ENCODE measurements around the gene AP1S1.
"Not testable (repeated sequence)": the region's sequence is repeated elsewhere in the genome, so short reads cannot be mapped to it uniquely, and the experiment has no call there.

AP1S1 gene

DNA sequence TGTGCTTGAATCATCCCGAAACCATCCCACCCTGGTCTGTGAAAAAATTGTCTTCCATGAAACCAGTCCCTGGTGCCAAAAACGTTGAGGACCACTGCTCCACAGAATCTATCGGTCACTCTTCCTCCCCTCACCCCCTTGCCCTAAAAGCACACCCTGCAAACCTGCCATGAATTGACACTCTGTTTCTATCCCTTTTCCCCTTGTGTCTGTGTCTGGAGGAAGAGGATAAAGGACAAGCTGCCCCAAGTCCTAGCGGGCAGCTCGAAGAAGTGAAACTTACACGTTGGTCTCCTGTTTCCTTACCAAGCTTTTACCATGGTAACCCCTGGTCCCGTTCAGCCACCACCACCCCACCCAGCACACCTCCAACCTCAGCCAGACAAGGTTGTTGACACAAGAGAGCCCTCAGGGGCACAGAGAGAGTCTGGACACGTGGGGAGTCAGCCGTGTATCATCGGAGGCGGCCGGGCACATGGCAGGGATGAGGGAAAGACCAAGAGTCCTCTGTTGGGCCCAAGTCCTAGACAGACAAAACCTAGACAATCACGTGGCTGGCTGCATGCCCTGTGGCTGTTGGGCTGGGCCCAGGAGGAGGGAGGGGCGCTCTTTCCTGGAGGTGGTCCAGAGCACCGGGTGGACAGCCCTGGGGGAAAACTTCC lies 28.2 kb upstream of the AP1S1 start:
- H3K27ac ChIP-seq = no peak overlapping the region
- TF ChIP-seq ZFX (IDR thresholded peaks at IDR 0.05; ENCODE audit: borderline replicate concordance) = no peak
- TF ChIP-seq, protein P1, sequence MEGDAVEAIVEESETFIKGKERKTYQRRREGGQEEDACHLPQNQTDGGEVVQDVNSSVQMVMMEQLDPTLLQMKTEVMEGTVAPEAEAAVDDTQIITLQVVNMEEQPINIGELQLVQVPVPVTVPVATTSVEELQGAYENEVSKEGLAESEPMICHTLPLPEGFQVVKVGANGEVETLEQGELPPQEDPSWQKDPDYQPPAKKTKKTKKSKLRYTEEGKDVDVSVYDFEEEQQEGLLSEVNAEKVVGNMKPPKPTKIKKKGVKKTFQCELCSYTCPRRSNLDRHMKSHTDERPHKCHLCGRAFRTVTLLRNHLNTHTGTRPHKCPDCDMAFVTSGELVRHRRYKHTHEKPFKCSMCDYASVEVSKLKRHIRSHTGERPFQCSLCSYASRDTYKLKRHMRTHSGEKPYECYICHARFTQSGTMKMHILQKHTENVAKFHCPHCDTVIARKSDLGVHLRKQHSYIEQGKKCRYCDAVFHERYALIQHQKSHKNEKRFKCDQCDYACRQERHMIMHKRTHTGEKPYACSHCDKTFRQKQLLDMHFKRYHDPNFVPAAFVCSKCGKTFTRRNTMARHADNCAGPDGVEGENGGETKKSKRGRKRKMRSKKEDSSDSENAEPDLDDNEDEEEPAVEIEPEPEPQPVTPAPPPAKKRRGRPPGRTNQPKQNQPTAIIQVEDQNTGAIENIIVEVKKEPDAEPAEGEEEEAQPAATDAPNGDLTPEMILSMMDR (IDR thresholded peaks at IDR 0.05) = no peak

DNA sequence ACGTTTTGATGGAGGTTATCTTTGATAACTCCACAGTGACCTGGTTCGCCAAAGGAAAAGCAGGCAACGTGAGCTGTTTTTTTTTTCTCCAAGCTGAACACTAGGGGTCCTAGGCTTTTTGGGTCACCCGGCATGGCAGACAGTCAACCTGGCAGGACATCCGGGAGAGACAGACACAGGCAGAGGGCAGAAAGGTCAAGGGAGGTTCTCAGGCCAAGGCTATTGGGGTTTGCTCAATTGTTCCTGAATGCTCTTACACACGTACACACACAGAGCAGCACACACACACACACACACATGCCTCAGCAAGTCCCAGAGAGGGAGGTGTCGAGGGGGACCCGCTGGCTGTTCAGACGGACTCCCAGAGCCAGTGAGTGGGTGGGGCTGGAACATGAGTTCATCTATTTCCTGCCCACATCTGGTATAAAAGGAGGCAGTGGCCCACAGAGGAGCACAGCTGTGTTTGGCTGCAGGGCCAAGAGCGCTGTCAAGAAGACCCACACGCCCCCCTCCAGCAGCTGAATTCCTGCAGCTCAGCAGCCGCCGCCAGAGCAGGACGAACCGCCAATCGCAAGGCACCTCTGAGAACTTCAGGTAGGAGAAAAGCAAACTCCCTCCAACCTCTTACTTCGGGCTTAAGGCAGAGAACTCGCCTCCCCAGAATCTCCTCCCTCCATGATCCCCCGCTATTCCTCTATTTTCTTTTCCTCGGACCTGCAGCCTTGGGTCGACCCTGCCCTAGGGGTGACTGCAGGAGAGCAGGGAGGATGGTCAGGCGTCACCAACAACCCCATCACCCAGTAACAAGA lies 27.4 kb upstream of the AP1S1 start, which contains the start of gene SERPINE1:
Gene SERPINE1 (plus strand): TSS at position 454 of the 809 bp plus-strand sequence. CDS start 1,290 bp downstream, outside the sequence.
- no peak for TF ChIP-seq ZFX (IDR thresholded peaks at IDR 0.05; ENCODE audit: borderline replicate concordance)
- TF ChIP-seq, protein P1 (IDR thresholded peaks at IDR 0.05) = peak; percentile 18; the same call in 1 of the 2 replicates
- no peak within 1 kb of the TSS for H3K27ac ChIP-seq

DNA sequence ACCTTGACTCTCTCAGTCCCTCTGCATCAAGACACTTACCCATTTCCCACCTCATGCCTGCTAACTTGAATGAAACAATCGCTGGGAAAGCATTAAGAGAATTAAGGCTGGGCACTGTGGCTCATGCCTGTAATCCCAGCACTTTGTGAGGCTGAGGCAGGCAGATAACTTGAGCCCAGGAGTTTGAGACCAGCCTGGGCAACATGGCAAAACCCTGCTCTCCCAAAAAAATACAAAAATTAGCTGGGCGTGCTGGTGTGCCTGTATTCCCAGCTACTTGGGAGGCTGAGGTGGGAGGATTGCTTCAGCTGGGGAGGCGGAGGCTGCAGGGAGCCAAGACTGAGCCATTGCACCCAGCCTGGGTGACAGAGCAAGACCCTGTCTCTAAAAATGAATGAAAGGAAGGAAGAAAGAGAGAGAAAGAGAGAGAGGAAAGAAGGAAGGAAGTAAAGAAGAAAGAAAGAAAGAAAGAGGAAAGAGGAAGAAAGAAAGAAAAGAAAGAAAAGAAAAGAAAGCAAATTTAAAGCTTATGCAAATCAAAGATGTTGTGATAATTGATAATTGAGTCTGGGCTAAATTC lies 26.7 kb upstream of the AP1S1 start:
- TF ChIP-seq, protein P1 (IDR thresholded peaks at IDR 0.05) = no peak
- no peak for TF ChIP-seq ZFX (IDR thresholded peaks at IDR 0.05; ENCODE audit: borderline replicate concordance)
- H3K27ac ChIP-seq = no peak overlapping the region

DNA sequence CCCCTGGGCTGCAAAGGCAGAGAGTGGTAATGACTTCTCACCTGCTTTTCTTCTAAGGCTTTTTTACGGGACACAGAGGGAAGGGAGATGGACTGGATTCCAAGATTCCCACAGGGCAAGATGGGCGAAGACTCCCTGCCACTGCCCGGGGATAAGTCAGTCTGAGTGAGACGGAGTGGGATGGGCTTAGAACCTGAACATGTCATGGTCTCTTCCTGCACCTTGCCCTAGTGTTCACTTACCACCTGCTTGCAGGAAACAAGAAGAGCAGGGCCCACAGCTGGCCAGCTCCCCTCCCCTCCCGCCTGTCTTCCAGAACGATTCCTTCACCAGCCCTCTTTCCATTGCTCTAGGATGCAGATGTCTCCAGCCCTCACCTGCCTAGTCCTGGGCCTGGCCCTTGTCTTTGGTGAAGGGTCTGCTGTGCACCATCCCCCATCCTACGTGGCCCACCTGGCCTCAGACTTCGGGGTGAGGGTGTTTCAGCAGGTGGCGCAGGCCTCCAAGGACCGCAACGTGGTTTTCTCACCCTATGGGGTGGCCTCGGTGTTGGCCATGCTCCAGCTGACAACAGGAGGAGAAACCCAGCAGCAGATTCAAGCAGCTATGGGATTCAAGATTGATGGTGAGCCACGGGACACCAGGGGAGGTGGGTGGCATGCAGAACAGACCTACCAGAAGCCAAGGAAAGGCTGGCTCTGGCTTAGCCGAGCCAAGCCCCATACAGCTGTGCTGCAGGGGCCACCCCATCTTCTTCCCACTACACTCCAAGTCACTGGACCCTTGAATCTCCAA lies 26.0 kb upstream of the AP1S1 start:
- H3K27ac ChIP-seq = no peak overlapping the region
- no peak for TF ChIP-seq ZFX (IDR thresholded peaks at IDR 0.05; ENCODE audit: borderline replicate concordance)
- TF ChIP-seq, protein P1 (IDR thresholded peaks at IDR 0.05) = no peak

DNA sequence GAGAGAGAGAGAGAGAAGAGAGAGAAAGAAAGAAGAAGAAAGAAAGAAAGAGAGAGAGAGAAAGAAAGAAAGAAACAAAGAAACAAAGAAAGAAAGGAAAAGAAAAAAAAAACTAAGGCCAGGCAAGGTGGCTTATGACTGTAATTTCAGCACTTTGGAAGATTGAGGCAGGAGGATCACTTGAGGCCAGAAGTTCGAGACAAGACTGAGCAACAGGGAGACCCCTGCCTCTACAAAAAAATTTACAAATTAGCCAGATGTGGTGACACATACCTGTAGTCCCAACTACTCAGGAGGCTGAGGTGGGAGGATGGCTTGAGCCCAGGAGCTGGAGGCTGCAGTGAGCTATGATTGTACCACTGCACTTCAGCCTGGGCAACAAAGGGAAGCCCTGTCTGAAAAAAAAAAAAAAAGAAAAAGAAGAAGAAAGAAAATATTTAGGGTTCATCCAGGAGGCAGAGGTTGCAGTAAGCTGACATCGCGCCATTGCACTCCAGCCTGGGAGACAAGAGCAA lies 24.6 kb upstream of the AP1S1 start:
- no peak overlapping the region for H3K27ac ChIP-seq
- TF ChIP-seq ZFX (IDR thresholded peaks at IDR 0.05; ENCODE audit: borderline replicate concordance) = no peak
- TF ChIP-seq, protein P1 (IDR thresholded peaks at IDR 0.05) = no peak

DNA sequence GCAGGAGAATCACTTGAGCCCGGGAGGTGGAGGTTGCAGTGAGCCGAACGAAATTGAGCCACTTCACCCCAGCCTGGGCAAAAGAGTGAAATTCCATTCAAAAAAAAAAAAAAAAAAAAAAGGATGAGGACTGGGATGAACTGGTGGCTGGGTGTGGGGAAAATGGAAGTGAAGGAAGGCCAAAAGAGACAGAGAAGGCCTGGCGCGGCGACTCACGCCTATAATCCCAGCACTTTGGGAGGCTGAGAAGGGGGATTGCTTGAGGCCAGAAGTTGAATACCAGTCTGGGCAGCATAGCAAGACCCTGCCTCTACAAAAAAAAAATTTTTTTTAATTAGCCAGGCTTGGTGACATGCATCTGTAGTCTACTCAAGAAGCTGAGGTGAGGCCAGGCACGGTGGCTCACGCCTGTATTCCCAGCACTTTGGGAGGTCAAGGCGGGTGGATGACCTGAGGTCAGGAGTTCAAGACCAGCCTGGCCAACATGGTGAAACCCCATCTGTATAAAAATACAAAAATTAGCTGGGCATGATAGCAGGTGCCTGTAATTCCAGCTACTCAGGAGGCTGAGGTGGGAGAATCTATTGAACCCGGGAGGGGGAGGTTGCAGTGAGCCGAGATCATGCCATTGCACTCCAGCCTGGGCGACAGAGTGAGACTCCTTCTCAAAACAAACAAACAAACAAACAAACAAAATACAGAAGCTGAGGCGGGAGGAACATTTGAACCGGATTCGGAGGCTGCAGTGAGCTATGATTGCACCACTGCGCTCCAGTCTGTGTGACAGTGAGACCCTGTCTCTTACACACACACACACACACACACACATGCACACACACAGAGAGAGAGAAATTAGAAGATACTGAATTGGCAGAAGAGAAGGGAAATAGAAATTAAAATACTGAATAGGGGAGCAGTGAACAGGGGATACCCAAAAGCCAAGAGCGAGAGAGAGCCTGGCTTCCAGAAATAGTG lies 21.4 kb upstream of the AP1S1 start:
- not testable (repeated sequence) for H3K27ac ChIP-seq

Measured in 22Rv1 (cell line).